Measurements from ENCODE around the gene LHX4.

- TF ChIP-seq CTCF (IDR thresholded peaks at IDR 0.05; ENCODE audit: low read depth, low read length, missing input control) = no peak
- no peak for TF ChIP-seq SP1 (IDR thresholded peaks at IDR 0.05)
- TF ChIP-seq HNF4G (IDR thresholded peaks at IDR 0.05) = no peak
- TF ChIP-seq ZBTB33 (IDR thresholded peaks at IDR 0.05) = no peak
- TF ChIP-seq RXRA (IDR thresholded peaks at IDR 0.05) = no peak
- TF ChIP-seq GABPA (IDR thresholded peaks at IDR 0.05 in 1 of 2, conservative IDR thresholded peaks at IDR 0.05 in 1 of 2) = no peak
- no peak for TF ChIP-seq TAF1 (conservative IDR thresholded peaks at IDR 0.05)
- no peak for TF ChIP-seq YY1 (IDR thresholded peaks at IDR 0.05)
- no peak for TF ChIP-seq MAX (IDR thresholded peaks at IDR 0.05)
- no peak for TF ChIP-seq JUND (IDR thresholded peaks at IDR 0.05)
Measured at GRCh38 chr1:180248731-180249681, 18.9 kb downstream of the LHX4 start.

Data from liver (tissue), 3 donors.